ENCODE results near the gene PYGL. TPM values are rescaled to one million over a fixed set of nuclear protein-coding genes. Genes with fewer than 3 reads are reported as not detected.

Gene PYGL
- total RNA-seq, result 1 to 10 TPM in 1 of 2 donors, under 1 TPM in 1; 0.26 to 3.9 TPM

GRCh38 chr14:50943943-50944646, at the start of gene PYGL:
Gene PYGL, minus strand, starts transcription at chr14:50944483. Its CDS starts 80 bp downstream, at chr14:50944403.
- Mint-ChIP-seq H3K36me3 (ENCODE audit: low read depth) (peaks cover 4% of the 10 kb centered on the region), H3K9me3 (no peaks in the 10 kb centered on the region)
- peak; percentile 53 for ATAC-seq (replicated peaks)

GRCh38 chr14:50985859-50986331, 41.6 kb upstream of the PYGL start:
- Mint-ChIP-seq H3K9me3 (no peaks in the 10 kb centered on the region), H3K4me3 (no peak overlapping the region), H3K36me3 (ENCODE audit: low read depth) (no peaks in the 10 kb centered on the region), H3K27ac (no peak overlapping the region), H3K27me3 (peaks cover 16% of the 10 kb centered on the region), H3K4me1 (no peaks in the 10 kb centered on the region)
- ATAC-seq (replicated peaks), result no peak

More at GRCh38 chr14:50943943-50944646, at the start of gene PYGL:
- Mint-ChIP-seq H3K27ac (no peak within 1 kb of the TSS), H3K4me1 (no peaks in the 10 kb centered on the region), H3K4me3 (peak within 1 kb of the TSS; percentile 82), H3K27me3 (peaks cover 40% of the 10 kb centered on the region)

GRCh38 chr14:50985124-50985858, 41.0 kb upstream of the PYGL start:
- H3K27ac Mint-ChIP-seq, result no peak overlapping the region
- H3K4me1 Mint-ChIP-seq, result no peaks in the 10 kb centered on the region
- no peaks in the 10 kb centered on the region for H3K9me3 Mint-ChIP-seq
- no peak overlapping the region for H3K4me3 Mint-ChIP-seq
- no peak for ATAC-seq (replicated peaks)
- peaks cover 16% of the 10 kb centered on the region for H3K27me3 Mint-ChIP-seq
- H3K36me3 Mint-ChIP-seq (ENCODE audit: low read depth), result no peaks in the 10 kb centered on the region

- Mint-ChIP-seq H3K27ac (no peak overlapping the region), H3K36me3 (ENCODE audit: low read depth) (no peaks in the 10 kb centered on the region), H3K4me1 (no peaks in the 10 kb centered on the region), H3K9me3 (no peaks in the 10 kb centered on the region), H3K4me3 (no peak overlapping the region), H3K27me3 (peaks cover 15% of the 10 kb centered on the region)
- ATAC-seq (replicated peaks), result no peak
These were observed 39.9 kb upstream of the PYGL start for GRCh38 chr14:50984036-50984710.

GRCh38 chr14:50979941-50980850, 35.9 kb upstream of the PYGL start:
- no peak overlapping the region for H3K27ac Mint-ChIP-seq
- H3K36me3 Mint-ChIP-seq (ENCODE audit: low read depth), result no peaks in the 10 kb centered on the region
- H3K9me3 Mint-ChIP-seq, result no peaks in the 10 kb centered on the region
- ATAC-seq (replicated peaks), result no peak
- no peaks in the 10 kb centered on the region for H3K4me1 Mint-ChIP-seq
- peaks cover 12% of the 10 kb centered on the region for H3K27me3 Mint-ChIP-seq
- no peak overlapping the region for H3K4me3 Mint-ChIP-seq

- ATAC-seq (replicated peaks), result no peak
- Mint-ChIP-seq H3K27me3 (peaks cover 12% of the 10 kb centered on the region), H3K4me3 (no peak overlapping the region), H3K27ac (no peak overlapping the region), H3K9me3 (no peaks in the 10 kb centered on the region), H3K36me3 (ENCODE audit: low read depth) (no peaks in the 10 kb centered on the region), H3K4me1 (no peaks in the 10 kb centered on the region)
These were observed 34.6 kb upstream of the PYGL start for GRCh38 chr14:50978888-50979287.

GRCh38 chr14:50978529-50978871, 34.2 kb upstream of the PYGL start:
- Mint-ChIP-seq H3K9me3 (no peaks in the 10 kb centered on the region), H3K27me3 (peaks cover 12% of the 10 kb centered on the region), H3K4me3 (no peak overlapping the region), H3K4me1 (no peaks in the 10 kb centered on the region), H3K27ac (no peak overlapping the region), H3K36me3 (ENCODE audit: low read depth) (no peaks in the 10 kb centered on the region)
- no peak for ATAC-seq (replicated peaks)

- Mint-ChIP-seq H3K4me1 (no peaks in the 10 kb centered on the region), H3K36me3 (ENCODE audit: low read depth) (no peaks in the 10 kb centered on the region), H3K9me3 (no peaks in the 10 kb centered on the region), H3K4me3 (no peak overlapping the region), H3K27me3 (peaks cover 12% of the 10 kb centered on the region), H3K27ac (no peak overlapping the region)
- ATAC-seq (replicated peaks), result no peak
These were observed 33.7 kb upstream of the PYGL start for GRCh38 chr14:50977863-50978528.

GRCh38 chr14:50974118-50974517, 29.8 kb upstream of the PYGL start:
- H3K27ac Mint-ChIP-seq, result no peak overlapping the region
- H3K4me1 Mint-ChIP-seq, result no peaks in the 10 kb centered on the region
- H3K9me3 Mint-ChIP-seq, result no peaks in the 10 kb centered on the region
- H3K36me3 Mint-ChIP-seq (ENCODE audit: low read depth), result no peaks in the 10 kb centered on the region
- no peak for ATAC-seq (replicated peaks)
- H3K4me3 Mint-ChIP-seq, result no peak overlapping the region
- H3K27me3 Mint-ChIP-seq, result peaks cover 16% of the 10 kb centered on the region

- ATAC-seq (replicated peaks), result no peak
- no peak overlapping the region for H3K4me3 Mint-ChIP-seq
- no peaks in the 10 kb centered on the region for H3K4me1 Mint-ChIP-seq
- no peaks in the 10 kb centered on the region for H3K36me3 Mint-ChIP-seq (ENCODE audit: low read depth)
- H3K9me3 Mint-ChIP-seq, result no peaks in the 10 kb centered on the region
- H3K27ac Mint-ChIP-seq, result no peak overlapping the region
- H3K27me3 Mint-ChIP-seq, result peaks cover 13% of the 10 kb centered on the region
These were observed 28.5 kb upstream of the PYGL start for GRCh38 chr14:50972734-50973133.

GRCh38 chr14:50970886-50971781, 26.9 kb upstream of the PYGL start:
- no peaks in the 10 kb centered on the region for H3K36me3 Mint-ChIP-seq (ENCODE audit: low read depth)
- no peaks in the 10 kb centered on the region for H3K4me1 Mint-ChIP-seq
- no peak overlapping the region for H3K27ac Mint-ChIP-seq
- no peak overlapping the region for H3K4me3 Mint-ChIP-seq
- H3K9me3 Mint-ChIP-seq, result no peaks in the 10 kb centered on the region
- H3K27me3 Mint-ChIP-seq, result peaks cover 11% of the 10 kb centered on the region
- no peak for ATAC-seq (replicated peaks)

- Mint-ChIP-seq H3K27me3 (peaks cover 7% of the 10 kb centered on the region), H3K4me3 (no peak overlapping the region), H3K9me3 (no peaks in the 10 kb centered on the region), H3K4me1 (no peaks in the 10 kb centered on the region), H3K36me3 (ENCODE audit: low read depth) (no peaks in the 10 kb centered on the region), H3K27ac (no peak overlapping the region)
- no peak for ATAC-seq (replicated peaks)
These were observed 23.5 kb upstream of the PYGL start for GRCh38 chr14:50967790-50968189.

GRCh38 chr14:50967103-50967502, 22.8 kb upstream of the PYGL start:
- ATAC-seq (replicated peaks), result no peak
- Mint-ChIP-seq H3K36me3 (ENCODE audit: low read depth) (no peaks in the 10 kb centered on the region), H3K27ac (no peak overlapping the region), H3K27me3 (peaks cover 7% of the 10 kb centered on the region), H3K4me1 (no peaks in the 10 kb centered on the region), H3K9me3 (no peaks in the 10 kb centered on the region), H3K4me3 (no peak overlapping the region)
